Measurements from ENCODE around the gene SUPT7L. TPM values are rescaled to one million over a fixed set of nuclear protein-coding genes. Genes with fewer than 3 reads are reported as not detected.

Gene SUPT7L
- total and polyA plus RNA-seq, 9 donors, result 20.4 to 37.7 (median 24.5) TPM

- intact Hi-C loops (cut with DNase I), result no loop called here
- 78 to 87% (median 82%) methylated on average over 5 of the region's 5 CpGs for WGBS, 3 donors
Measured at GRCh38 chr2:27672723-27673486, 9.5 kb upstream of the SUPT7L start.

GRCh38 chr2:27671235-27671634 is 7.8 kb upstream of the SUPT7L start:
- H3K36me3 ChIP-seq, result no peaks in the 10 kb centered on the region
- WGBS, 3 donors, result 92 to 93% (median 93%) methylated on average over 4 of the region's 4 CpGs
- TF ChIP-seq CTCF (IDR thresholded peaks at IDR 0.05) (no peak), POLR2A (IDR thresholded peaks at IDR 0.05) (no peak), EP300 (IDR thresholded peaks at IDR 0.05) (no peak)

More at GRCh38 chr2:27672723-27673486, 9.5 kb upstream of the SUPT7L start:
- H3K36me3 ChIP-seq, result no peaks in the 10 kb centered on the region
- H3K27me3 ChIP-seq, result no peaks in the 10 kb centered on the region
- no peak for DNase-seq
- no peaks in the 10 kb centered on the region for H3K4me1 ChIP-seq (ENCODE audit: insufficient read depth)
- H3K9me3 ChIP-seq, result no peaks in the 10 kb centered on the region
- TF ChIP-seq CTCF (IDR thresholded peaks at IDR 0.05) (no peak), EP300 (IDR thresholded peaks at IDR 0.05) (no peak)
- H3K4me3 ChIP-seq, result no peak overlapping the region
- no peak overlapping the region for H3K27ac ChIP-seq

GRCh38 chr2:27667446-27667845 is 4.0 kb upstream of the SUPT7L start:
- intact Hi-C loops (cut with DNase I), result no loop called here
- Histone ChIP-seq H3K27me3 (no peaks in the 10 kb centered on the region), H3K4me3 (no peak overlapping the region), H3K4me1 (ENCODE audit: insufficient read depth) (peaks cover 10% of the 10 kb centered on the region), H3K36me3 (no peaks in the 10 kb centered on the region), H3K9me3 (no peaks in the 10 kb centered on the region), H3K27ac (no peak overlapping the region)
- DNase-seq, result no peak
- no peak for TF ChIP-seq EP300 (IDR thresholded peaks at IDR 0.05)
- no peak for TF ChIP-seq CTCF (IDR thresholded peaks at IDR 0.05)
- no peak for TF ChIP-seq POLR2A (IDR thresholded peaks at IDR 0.05)
- WGBS, 3 donors, result 70 to 85% (median 76%) methylated on average over 1 of the region's 1 CpG

More at GRCh38 chr2:27671235-27671634, 7.8 kb upstream of the SUPT7L start:
- no peak overlapping the region for H3K4me3 ChIP-seq
- no peak overlapping the region for H3K27ac ChIP-seq
- no peaks in the 10 kb centered on the region for H3K27me3 ChIP-seq
- intact Hi-C loops (cut with DNase I), result no loop called here
- DNase-seq, result no peak
- H3K9me3 ChIP-seq, result no peaks in the 10 kb centered on the region
- H3K4me1 ChIP-seq (ENCODE audit: insufficient read depth), result no peaks in the 10 kb centered on the region

- no peaks in the 10 kb centered on the region for H3K36me3 ChIP-seq
- no peak for DNase-seq
- no peak overlapping the region for H3K27ac ChIP-seq
- H3K4me3 ChIP-seq, result peak overlapping the region; percentile 77
- H3K9me3 ChIP-seq, result no peaks in the 10 kb centered on the region
- no peak for TF ChIP-seq POLR2A (IDR thresholded peaks at IDR 0.05)
- TF ChIP-seq CTCF (IDR thresholded peaks at IDR 0.05), result no peak
- no peak for TF ChIP-seq EP300 (IDR thresholded peaks at IDR 0.05)
- 78 to 86% (median 81%) methylated on average over 16 of the region's 16 CpGs for WGBS, 3 donors
- H3K27me3 ChIP-seq, result no peaks in the 10 kb centered on the region
- H3K4me1 ChIP-seq (ENCODE audit: insufficient read depth), result peaks cover 10% of the 10 kb centered on the region
- intact Hi-C loops (cut with DNase I), result no loop called here
Measured at GRCh38 chr2:27664622-27665363, 1.4 kb upstream of the SUPT7L start.
